H9 (cell line): Measurements from ENCODE around the gene WNT5B. TPM values are rescaled to one million over a fixed set of nuclear protein-coding genes. Genes with fewer than 3 reads are reported as not detected.
A peak's percentile ranks its signal among the peaks of the same experiment; 100 is the strongest.

Experiments used
- DNase-seq: peaks from one replicate; pipeline ENCODE4 v3.0.0-alpha.2; 2017
- H2AFZ ChIP-seq: one replicate; pipeline ENCODE4 v1.6.1; 2013; ENCODE audit warnings: mild to moderate bottlenecking, low read length, control low read depth, moderate library complexity
- H2AK5ac ChIP-seq: 2 replicates; pipeline ENCODE4 v1.6.1; 2013; ENCODE audit warnings: low read length, control low read depth, mixed read lengths; ENCODE audit not compliant: insufficient read length
- H2BK120ac ChIP-seq: one replicate; pipeline ENCODE4 v1.6.1; 2013; ENCODE audit warnings: low read depth, mild to moderate bottlenecking, low read length, control low read depth, inconsistent platforms; ENCODE audit not compliant: poor library complexity, severe bottlenecking
- H2BK12ac ChIP-seq: 2 replicates; pipeline ENCODE4 v1.6.1; 2013; ENCODE audit warnings: low read length, control low read depth, mixed read lengths, low read depth; ENCODE audit not compliant: insufficient read length
- H2BK15ac ChIP-seq: 2 replicates; pipeline ENCODE4 v1.6.1; 2013; ENCODE audit warnings: low read depth, low read length, control low read depth
- H2BK20ac ChIP-seq: one replicate; pipeline ENCODE4 v1.6.1; 2013; ENCODE audit warnings: low read depth, mild to moderate bottlenecking, low read length, control low read depth, inconsistent platforms; ENCODE audit not compliant: poor library complexity, severe bottlenecking
- H2BK5ac ChIP-seq: 2 replicates; pipeline ENCODE4 v1.6.1; 2013; ENCODE audit warnings: low read length, control low read depth, mixed read lengths; ENCODE audit not compliant: insufficient read length
- H3K14ac ChIP-seq: 2 replicates; pipeline ENCODE4 v1.6.1; 2013; ENCODE audit warnings: low read length, control low read depth; ENCODE audit not compliant: insufficient read depth
- H3K18ac ChIP-seq: 2 replicates; pipeline ENCODE4 v1.6.1; 2013; ENCODE audit warnings: low read depth, mild to moderate bottlenecking, mixed read lengths, low read length, control low read depth; ENCODE audit not compliant: insufficient read length
- H3K23ac ChIP-seq: 2 replicates; pipeline ENCODE4 v1.6.1; 2013; ENCODE audit warnings: low read length, control low read depth, mixed read lengths, low read depth; ENCODE audit not compliant: insufficient read length
- H3K23me2 ChIP-seq: 2 replicates; pipeline ENCODE4 v1.6.1; 2013; ENCODE audit warnings: low read depth, mild to moderate bottlenecking, mixed read lengths, low read length, control low read depth; ENCODE audit not compliant: insufficient read length, poor library complexity, severe bottlenecking
- H3K27ac ChIP-seq: 2 replicates; pipeline ENCODE4 v1.5.1; 2013; ENCODE audit warnings: low read length, control low read depth, mixed read lengths, low read depth; ENCODE audit not compliant: insufficient read length
- H3K27me3 ChIP-seq: 2 replicates; pipeline ENCODE4 v1.6.1; 2013; ENCODE audit warnings: low read length, control low read depth, inconsistent platforms; ENCODE audit not compliant: insufficient read depth
- H3K4ac ChIP-seq: 2 replicates; pipeline ENCODE4 v1.6.1; 2013; ENCODE audit warnings: low read depth, mild to moderate bottlenecking, control low read depth, inconsistent platforms, low read length, moderate library complexity
- H3K4me1 ChIP-seq: 2 replicates; pipeline ENCODE4 v1.6.1; 2013; ENCODE audit warnings: low read length, control low read depth, inconsistent platforms; ENCODE audit not compliant: insufficient read depth
- H3K4me2 ChIP-seq: 2 replicates; pipeline ENCODE4 v1.6.1; 2013; ENCODE audit warnings: low read length, control low read depth, mixed read lengths; ENCODE audit not compliant: insufficient read length, insufficient read depth
- H3K56ac ChIP-seq: 2 replicates; pipeline ENCODE4 v1.6.1; 2013; ENCODE audit warnings: low read depth, mild to moderate bottlenecking, mixed read lengths, low read length, control low read depth; ENCODE audit not compliant: insufficient read length
- H3K79me1 ChIP-seq: 2 replicates; pipeline ENCODE4 v1.6.1; 2013; ENCODE audit warnings: low read depth, mild to moderate bottlenecking, moderate library complexity, low read length, control low read depth, inconsistent platforms; ENCODE audit not compliant: insufficient read depth, poor library complexity, severe bottlenecking
- H3K79me2 ChIP-seq: 2 replicates; pipeline ENCODE4 v1.6.1; 2013; ENCODE audit warnings: low read length, control low read depth, inconsistent platforms; ENCODE audit not compliant: insufficient read depth
- H3K9ac ChIP-seq: 2 replicates; pipeline ENCODE4 v1.6.1; 2013; ENCODE audit warnings: low read length, control low read depth, mixed read lengths; ENCODE audit not compliant: insufficient read length; ENCODE audit errors: extremely low read depth
- H3K9me3 ChIP-seq: one replicate; pipeline ENCODE4 v1.6.1; 2013; ENCODE audit warnings: low read depth, low read length, inconsistent platforms; ENCODE audit not compliant: control insufficient read depth
- H3T11ph ChIP-seq: one replicate; pipeline ENCODE4 v1.6.1; 2013; ENCODE audit warnings: mild to moderate bottlenecking, low read length, control low read depth, inconsistent platforms
- H4K20me1 ChIP-seq: one replicate; pipeline ENCODE4 v1.6.1; 2013; ENCODE audit not compliant: control insufficient read depth, insufficient read length, insufficient read depth
- H4K5ac ChIP-seq: 2 replicates; pipeline ENCODE4 v1.6.1; 2013; ENCODE audit warnings: low read depth, mild to moderate bottlenecking, mixed read lengths, low read length, control low read depth; ENCODE audit not compliant: insufficient read length
- H4K8ac ChIP-seq: replicated peaks from 2 replicates; pipeline ENCODE4 v1.6.1; 2013; ENCODE audit warnings: low read length, control low read depth, mixed read lengths, low read depth; ENCODE audit not compliant: insufficient read length
- H4K91ac ChIP-seq: 2 replicates; pipeline ENCODE4 v1.6.1; 2013; ENCODE audit warnings: low read depth, mild to moderate bottlenecking, moderate library complexity, mixed read lengths, low read length, control low read depth; ENCODE audit not compliant: insufficient read length
- H3K27ac Mint-ChIP-seq, 3 experiments: 2 replicates in 2 of 3; 3 replicates in 1 of 3; pipeline ENCODE4 v1.8.0; 2020 to 2021; ENCODE audit warnings: mixed read lengths in 3 of 3, mild to moderate bottlenecking in 1 of 3, moderate library complexity in 1 of 3
- H3K27me3 Mint-ChIP-seq: 2 replicates; pipeline ENCODE4 v1.8.0; 2021; ENCODE audit warnings: low read depth, mild to moderate bottlenecking, moderate library complexity, mixed read lengths
- H3K36me3 Mint-ChIP-seq, 3 experiments: 2 replicates in 2 of 3; 3 replicates in 1 of 3; pipeline ENCODE4 v1.8.0; 2020 to 2021; ENCODE audit warnings: low read depth in 3 of 3, mixed read lengths in 3 of 3; ENCODE audit not compliant: insufficient read depth in 1 of 3
- H3K4me1 Mint-ChIP-seq, 2 experiments: 2 replicates each; pipeline ENCODE4 v1.8.0; 2020; ENCODE audit warnings: mixed read lengths in 2 of 2
- H3K4me3 Mint-ChIP-seq, 2 experiments: 2 replicates in 1 of 2; 3 replicates in 1 of 2; pipeline ENCODE4 v1.8.0; 2020 to 2021; ENCODE audit warnings: mild to moderate bottlenecking in 2 of 2, mixed read lengths in 2 of 2, moderate library complexity in 1 of 2
- H3K9me3 Mint-ChIP-seq, 2 experiments: 2 replicates in 1 of 2; 3 replicates in 1 of 2; pipeline ENCODE4 v1.8.0; 2020; ENCODE audit warnings: mild to moderate bottlenecking in 2 of 2, mixed read lengths in 2 of 2, moderate library complexity in 1 of 2
- WGBS: extraction: QIAGEN DNeasy Blood & Tissue Kit; methylation state at CpG from one replicate; pipeline ENCODE4 v1.1.7; 2013; ENCODE audit warnings: missing lambda C conversion rate, low lambda C conversion rate, mixed read lengths; ENCODE audit not compliant: insufficient read length; ENCODE audit errors: extremely low coverage; 5-methylcytosine and 5-hydroxymethylcytosine counted together
- total RNA-seq: library from RNA; stranded (reverse); gene quantifications from 2 replicates; pipeline ENCODE4 v1.2.1, GENCODE V29; 2021
- TF ChIP-seq, protein P1 (sequence below): fragments of 200-600 bp; sonication (generic); conservative IDR thresholded peaks from 3 replicates; pipeline ENCODE4 v1.8.0; 2021; ENCODE audit warnings: antibody characterized with exemption, mild to moderate bottlenecking

Gene WNT5B
- total RNA-seq, 1 experiment from 2014 or later: 1.5 TPM

DNA sequence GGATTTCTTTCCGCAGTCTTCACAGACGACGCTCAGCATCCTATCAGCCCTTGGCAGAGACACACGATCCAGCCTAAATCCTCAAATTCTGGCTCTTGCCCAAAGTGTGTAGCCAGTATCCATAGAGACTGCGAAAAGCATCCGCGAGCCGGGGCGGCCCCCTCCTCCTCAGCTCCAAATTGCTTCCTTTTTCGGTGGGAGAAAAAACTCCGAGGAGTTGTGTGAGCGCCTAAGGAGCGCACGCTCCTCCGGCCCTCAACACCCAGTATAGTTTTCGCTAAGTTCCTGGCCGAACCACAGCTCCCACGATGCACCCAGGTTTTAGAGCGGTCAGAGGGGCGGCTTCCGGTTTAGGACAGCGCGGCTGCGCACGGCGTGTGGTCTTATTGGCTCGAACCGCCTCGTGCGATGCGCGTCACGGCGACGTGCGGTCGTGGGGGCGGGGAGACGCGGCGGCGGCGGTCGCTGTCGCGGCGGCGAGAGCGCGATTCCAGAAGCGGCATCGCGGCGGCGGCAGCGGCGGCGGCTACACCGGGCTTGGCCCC, 61.6 kb downstream of the WNT5B start, which contains the start of gene ADIPOR2:
Gene ADIPOR2, plus strand, starts transcription at position 493 of the 545 bp plus-strand sequence. CDS start 63,274 bp downstream, outside the sequence.
- Histone ChIP-seq H3K27me3 (no peaks in the 10 kb centered on the region), H3T11ph (no peak within 1 kb of the TSS), H2AK5ac (no peak within 1 kb of the TSS), H2BK120ac (no peak within 1 kb of the TSS), H3K56ac (no peak within 1 kb of the TSS), H4K8ac (no peak within 1 kb of the TSS), H3K4me1 (no peaks in the 10 kb centered on the region), H3K14ac (peak within 1 kb of the TSS; percentile 88), H2BK5ac (no peak within 1 kb of the TSS), H2BK15ac (no peak within 1 kb of the TSS), H3K27ac (peak within 1 kb of the TSS; percentile 72), H3K79me2 (peaks cover 25% of the 10 kb centered on the region; the same call in 1 of the 2 replicates), H4K5ac (no peak within 1 kb of the TSS), H3K4me2 (peak within 1 kb of the TSS; percentile 82), H3K18ac (peak within 1 kb of the TSS; percentile 77), H2BK20ac (no peak within 1 kb of the TSS), H2BK12ac (no peak within 1 kb of the TSS), H3K9me3 (no peaks in the 10 kb centered on the region), H3K4ac (no peak within 1 kb of the TSS), H2AFZ (peak within 1 kb of the TSS; percentile 52), H3K79me1 (peaks cover 2% of the 10 kb centered on the region), H3K23ac (no peak within 1 kb of the TSS), H4K91ac (no peak within 1 kb of the TSS), H3K9ac (peak within 1 kb of the TSS; percentile 61), H3K23me2 (peaks cover 5% of the 10 kb centered on the region), H4K20me1 (no peaks in the 10 kb centered on the region)
- peaks cover 2% of the 10 kb centered on the region for H3K27me3 Mint-ChIP-seq
- peak within 1 kb of the TSS; percentile 99 for H3K27ac Mint-ChIP-seq
- peak within 1 kb of the TSS; percentile 86 to 97 for H3K4me3 Mint-ChIP-seq
- peaks cover 2 to 11% (median 6%) of the 10 kb centered on the region in 3 experiments; a peak in 5 of 7 replicates for H3K36me3 Mint-ChIP-seq
- H3K9me3 Mint-ChIP-seq: no peaks in the 10 kb centered on the region
- TF ChIP-seq, protein P1, sequence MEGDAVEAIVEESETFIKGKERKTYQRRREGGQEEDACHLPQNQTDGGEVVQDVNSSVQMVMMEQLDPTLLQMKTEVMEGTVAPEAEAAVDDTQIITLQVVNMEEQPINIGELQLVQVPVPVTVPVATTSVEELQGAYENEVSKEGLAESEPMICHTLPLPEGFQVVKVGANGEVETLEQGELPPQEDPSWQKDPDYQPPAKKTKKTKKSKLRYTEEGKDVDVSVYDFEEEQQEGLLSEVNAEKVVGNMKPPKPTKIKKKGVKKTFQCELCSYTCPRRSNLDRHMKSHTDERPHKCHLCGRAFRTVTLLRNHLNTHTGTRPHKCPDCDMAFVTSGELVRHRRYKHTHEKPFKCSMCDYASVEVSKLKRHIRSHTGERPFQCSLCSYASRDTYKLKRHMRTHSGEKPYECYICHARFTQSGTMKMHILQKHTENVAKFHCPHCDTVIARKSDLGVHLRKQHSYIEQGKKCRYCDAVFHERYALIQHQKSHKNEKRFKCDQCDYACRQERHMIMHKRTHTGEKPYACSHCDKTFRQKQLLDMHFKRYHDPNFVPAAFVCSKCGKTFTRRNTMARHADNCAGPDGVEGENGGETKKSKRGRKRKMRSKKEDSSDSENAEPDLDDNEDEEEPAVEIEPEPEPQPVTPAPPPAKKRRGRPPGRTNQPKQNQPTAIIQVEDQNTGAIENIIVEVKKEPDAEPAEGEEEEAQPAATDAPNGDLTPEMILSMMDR: no peak
- DNase-seq: peak; percentile 98
- no CpG with 5 or more reads among the region's 59 CpGs for WGBS
- H3K4me1 Mint-ChIP-seq: peaks cover 14 to 15% of the 10 kb centered on the region in 2 experiments
